ENCODE results near the gene HLA-E. TPM values are rescaled to one million over a fixed set of nuclear protein-coding genes. Genes with fewer than 3 reads are reported as not detected.

Gene HLA-E
- total and polyA plus RNA-seq, 10 of the 15 experiments (the other 5 are each of a cell fraction or from before 2014, with no cell fraction given), result 35.1 to 483 (median 267) TPM

- DNase-seq (ENCODE audit: low read depth, low spot score) (no peak), ATAC-seq (peak; percentile 29), FAIRE-seq (no peak)
- Histone ChIP-seq H2AFZ (ENCODE audit: control insufficient read depth, low read depth, low read length) (peak overlapping the region; percentile 87), H3K36me3 (ENCODE audit: control insufficient read depth in 2 of 2, insufficient read depth in 2 of 2, low read length in 1 of 2) (no peaks in the 10 kb centered on the region), H3K27me3 (replicated peaks in 1 of 2; ENCODE audit: control insufficient read depth in 2 of 2, insufficient read depth in 2 of 2, low read length in 1 of 2) (no peaks in the 10 kb centered on the region; a peak in 1 of 4 replicates), H3K9ac (ENCODE audit: control insufficient read depth, insufficient read depth, low read length) (peak overlapping the region; percentile 47; the same call in 1 of the 2 replicates), H3K79me2 (ENCODE audit: control insufficient read depth, insufficient read depth, low read length) (no peaks in the 10 kb centered on the region), H3K4me3 (no peak overlapping the region), H3K4me1 (ENCODE audit: control insufficient read depth, insufficient read depth, low read length) (peaks cover 9% of the 10 kb centered on the region), H3K4me2 (ENCODE audit: control insufficient read depth, insufficient read depth) (peak overlapping the region; percentile 79), H3K27ac (ENCODE audit: control insufficient read depth, insufficient read depth) (no peak overlapping the region), H3K9me3 (replicated peaks; ENCODE audit: control insufficient read depth, insufficient read depth, low read length) (no peaks in the 10 kb centered on the region), H4K20me1 (ENCODE audit: control insufficient read depth, insufficient read depth) (no peaks in the 10 kb centered on the region)
- intact Hi-C loops (cut with micrococcal nuclease; ENCODE audit: unreplicated experiment) (no loop called here), in situ Hi-C loops (cut with MboI) (no loop called here)
- TF ChIP-seq HCFC1 (IDR thresholded peaks at IDR 0.05; ENCODE audit: low read length) (no peak), NR2C1 (IDR thresholded peaks at IDR 0.05) (no peak), BCL11A (IDR thresholded peaks at IDR 0.05; ENCODE audit: low read depth, low read length) (no peak), TBL1XR1 (IDR thresholded peaks at IDR 0.05; ENCODE audit: low read depth, low read length) (no peak), ZNF622 (IDR thresholded peaks at IDR 0.05) (no peak), PBX3 (IDR thresholded peaks at IDR 0.05; ENCODE audit: insufficient replicate concordance, low read depth, low read length) (no peak), CREB1 (IDR thresholded peaks at IDR 0.05; ENCODE audit: low read depth) (no peak), TARDBP (IDR thresholded peaks at IDR 0.05; ENCODE audit: borderline replicate concordance) (no peak), GABPA (IDR thresholded peaks at IDR 0.05; ENCODE audit: low read depth) (no peak), KLF5 (IDR thresholded peaks at IDR 0.05; ENCODE audit: partially characterized antibody) (no peak), PRDM15 (CRISPR knock-in tag; IDR thresholded peaks at IDR 0.05) (no peak)
- WGBS (ENCODE audit: insufficient coverage, insufficient replicate concordance, low lambda C conversion rate, missing lambda C conversion rate), result 16% methylated on average over 10 of the region's 10 CpGs
- no TSS peak for BruUV-seq (replicated peaks)
- ChIA-PET POLR2A (interaction anchor here (0.6 to 1.9 kb wide), 9 partner anchors 10 to 99 kb away, joined by 3 to 6 read pairs (median 4); no protein-coding TSS in a partner anchor), CTCF (interaction anchor here (0.7 to 3.6 kb wide), 11 partner anchors 7 to 384 kb away, joined by 3 to 22 read pairs (median 3); partner anchors contain the start of gene DDR1), SMC1A (ENCODE audit: uncharacterized antibody, unreplicated experiment) (interaction anchor here (0.8 to 2.6 kb wide), 10 partner anchors 8 to 44 kb away, joined by 3 to 15 read pairs (median 6); no protein-coding TSS in a partner anchor), RAD21 (ENCODE audit: unreplicated experiment) (interaction anchor here (0.8 to 1.1 kb wide), 3 partner anchors 9 to 587 kb away, joined by 3 read pairs; no protein-coding TSS in a partner anchor)
Measured at GRCh38 chr6:30500421-30501355, 11.4 kb downstream of the HLA-E start.

Measured in GM12878 (cell line).